Measurements from ENCODE around the gene FOXO3.

DNA sequence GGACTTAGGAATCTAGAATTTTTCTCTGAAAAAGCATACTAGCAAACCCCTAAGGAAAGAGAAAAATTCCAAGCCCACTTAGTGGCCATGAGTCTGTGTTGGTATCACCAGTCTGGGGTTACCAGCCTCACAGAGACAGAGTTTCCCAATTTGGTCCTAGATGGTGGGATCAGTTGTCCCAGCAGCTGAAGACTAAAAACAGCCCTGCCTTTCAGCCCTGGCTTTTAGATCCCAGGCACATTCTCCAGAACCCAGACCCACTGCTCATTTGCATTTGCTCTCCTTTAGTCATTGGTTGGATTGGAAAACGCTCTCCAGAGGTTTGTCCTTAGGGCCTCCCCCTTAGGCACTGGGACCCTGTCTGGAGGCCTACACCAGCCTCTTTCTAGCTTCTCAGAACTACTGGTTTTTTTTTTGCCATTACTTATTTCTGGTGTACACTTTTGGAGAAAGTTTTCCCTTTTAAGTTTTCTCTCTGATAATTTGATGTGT lies 39.1 kb upstream of the FOXO3 start:
- TF ChIP-seq, protein P1, sequence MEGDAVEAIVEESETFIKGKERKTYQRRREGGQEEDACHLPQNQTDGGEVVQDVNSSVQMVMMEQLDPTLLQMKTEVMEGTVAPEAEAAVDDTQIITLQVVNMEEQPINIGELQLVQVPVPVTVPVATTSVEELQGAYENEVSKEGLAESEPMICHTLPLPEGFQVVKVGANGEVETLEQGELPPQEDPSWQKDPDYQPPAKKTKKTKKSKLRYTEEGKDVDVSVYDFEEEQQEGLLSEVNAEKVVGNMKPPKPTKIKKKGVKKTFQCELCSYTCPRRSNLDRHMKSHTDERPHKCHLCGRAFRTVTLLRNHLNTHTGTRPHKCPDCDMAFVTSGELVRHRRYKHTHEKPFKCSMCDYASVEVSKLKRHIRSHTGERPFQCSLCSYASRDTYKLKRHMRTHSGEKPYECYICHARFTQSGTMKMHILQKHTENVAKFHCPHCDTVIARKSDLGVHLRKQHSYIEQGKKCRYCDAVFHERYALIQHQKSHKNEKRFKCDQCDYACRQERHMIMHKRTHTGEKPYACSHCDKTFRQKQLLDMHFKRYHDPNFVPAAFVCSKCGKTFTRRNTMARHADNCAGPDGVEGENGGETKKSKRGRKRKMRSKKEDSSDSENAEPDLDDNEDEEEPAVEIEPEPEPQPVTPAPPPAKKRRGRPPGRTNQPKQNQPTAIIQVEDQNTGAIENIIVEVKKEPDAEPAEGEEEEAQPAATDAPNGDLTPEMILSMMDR (IDR thresholded peaks at IDR 0.05): no peak
- TF ChIP-seq EZH2phosphoT487 (IDR thresholded peaks at IDR 0.05): no peak

All from neural progenitor cell (in vitro differentiated cells).